KMS-11 (cell line): ENCODE results near the gene SORCS2.

Experiments
- H2AFZ ChIP-seq: fragments of 200-600 bp; sonication (generic); 2 replicates; pipeline ENCODE4 v1.6.1; 2016; ENCODE audit warnings: antibody characterized with exemption, mixed run types, low read depth
- H3K27ac ChIP-seq: fragments of 200-600 bp; sonication (generic); 2 replicates; pipeline ENCODE4 v1.6.1; 2016; ENCODE audit warnings: mild to moderate bottlenecking, mixed run types
- H3K27me3 ChIP-seq: fragments of 200-600 bp; sonication (generic); 2 replicates; pipeline ENCODE4 v1.6.1; 2017; ENCODE audit warnings: mild to moderate bottlenecking, low read depth, mixed run types, moderate library complexity; ENCODE audit not compliant: insufficient read depth
- H3K36me3 ChIP-seq: fragments of 200-600 bp; sonication (generic); 2 replicates; pipeline ENCODE4 v1.6.1; 2017; ENCODE audit warnings: mild to moderate bottlenecking, mixed run types; ENCODE audit not compliant: insufficient read depth
- H3K4me1 ChIP-seq: fragments of 200-600 bp; sonication (generic); 2 replicates; pipeline ENCODE4 v1.6.1; 2016; ENCODE audit warnings: mild to moderate bottlenecking, low read depth, mixed run types; ENCODE audit not compliant: poor library complexity, severe bottlenecking
- H3K4me2 ChIP-seq: fragments of 200-600 bp; sonication (generic); 2 replicates; pipeline ENCODE4 v1.7.0; 2016; ENCODE audit warnings: mild to moderate bottlenecking, mixed run types
- H3K4me3 ChIP-seq: fragments of 200-600 bp; sonication (generic); IDR thresholded peaks from 2 replicates; pipeline ENCODE4 v1.6.1; 2017; ENCODE audit warnings: low read depth, low read length, mixed read lengths; ENCODE audit not compliant: insufficient read depth
- H3K79me2 ChIP-seq: fragments of 200-600 bp; sonication (generic); 2 replicates; pipeline ENCODE4 v1.6.1; 2016; ENCODE audit warnings: low read depth, mixed run types; ENCODE audit not compliant: insufficient read depth
- H3K9ac ChIP-seq: fragments of 200-600 bp; sonication (generic); 2 replicates; pipeline ENCODE4 v1.6.1; 2016; ENCODE audit warnings: mild to moderate bottlenecking, mixed run types
- H4K20me1 ChIP-seq: fragments of 200-600 bp; sonication (generic); 2 replicates; pipeline ENCODE4 v1.6.1; 2016; ENCODE audit warnings: mild to moderate bottlenecking, mixed run types; ENCODE audit not compliant: insufficient read depth
- TF ChIP-seq, protein P1 (sequence below): fragments of 200-600 bp; sonication (generic); conservative IDR thresholded peaks from 2 replicates; pipeline ENCODE4 v1.6.1; 2017; ENCODE audit warnings: low read depth, mild to moderate bottlenecking, antibody characterized with exemption, low read length, moderate library complexity, mixed read lengths

SORCS2 gene

DNA sequence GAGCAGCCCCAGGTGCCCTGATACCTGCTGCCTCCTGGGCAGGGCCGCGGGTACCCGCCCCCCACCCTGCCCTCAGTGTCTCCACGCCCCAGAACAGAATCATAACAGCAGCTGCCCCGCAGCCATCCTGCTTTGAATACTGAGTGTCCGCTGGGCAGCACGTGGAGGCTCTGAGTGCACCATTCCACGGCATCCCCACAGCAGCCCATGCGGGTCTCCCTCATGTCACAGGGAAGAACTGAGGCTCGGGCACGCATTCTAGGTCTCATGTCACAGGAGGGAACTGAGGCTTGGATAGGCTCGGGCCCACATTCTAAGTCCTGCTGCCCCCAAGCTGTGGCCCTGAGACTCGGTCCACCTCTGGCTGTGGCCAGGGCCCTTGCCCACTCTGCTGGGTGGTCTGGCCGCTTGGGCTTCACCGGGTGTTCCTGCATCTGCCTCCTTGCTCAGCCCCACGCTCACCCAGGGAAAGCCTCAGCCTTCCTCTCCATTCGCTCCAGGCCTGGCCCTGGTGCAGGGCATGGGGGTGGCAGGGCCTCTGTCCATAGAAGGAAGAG, 464.0 kb downstream of the SORCS2 start:
- H4K20me1 ChIP-seq = no peaks in the 10 kb centered on the region
- no peak overlapping the region for H3K27ac ChIP-seq
- H2AFZ ChIP-seq = no peak overlapping the region
- H3K4me2 ChIP-seq = no peak overlapping the region
- TF ChIP-seq, protein P1, sequence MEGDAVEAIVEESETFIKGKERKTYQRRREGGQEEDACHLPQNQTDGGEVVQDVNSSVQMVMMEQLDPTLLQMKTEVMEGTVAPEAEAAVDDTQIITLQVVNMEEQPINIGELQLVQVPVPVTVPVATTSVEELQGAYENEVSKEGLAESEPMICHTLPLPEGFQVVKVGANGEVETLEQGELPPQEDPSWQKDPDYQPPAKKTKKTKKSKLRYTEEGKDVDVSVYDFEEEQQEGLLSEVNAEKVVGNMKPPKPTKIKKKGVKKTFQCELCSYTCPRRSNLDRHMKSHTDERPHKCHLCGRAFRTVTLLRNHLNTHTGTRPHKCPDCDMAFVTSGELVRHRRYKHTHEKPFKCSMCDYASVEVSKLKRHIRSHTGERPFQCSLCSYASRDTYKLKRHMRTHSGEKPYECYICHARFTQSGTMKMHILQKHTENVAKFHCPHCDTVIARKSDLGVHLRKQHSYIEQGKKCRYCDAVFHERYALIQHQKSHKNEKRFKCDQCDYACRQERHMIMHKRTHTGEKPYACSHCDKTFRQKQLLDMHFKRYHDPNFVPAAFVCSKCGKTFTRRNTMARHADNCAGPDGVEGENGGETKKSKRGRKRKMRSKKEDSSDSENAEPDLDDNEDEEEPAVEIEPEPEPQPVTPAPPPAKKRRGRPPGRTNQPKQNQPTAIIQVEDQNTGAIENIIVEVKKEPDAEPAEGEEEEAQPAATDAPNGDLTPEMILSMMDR = no peak
- H3K9ac ChIP-seq = no peak overlapping the region
- H3K27me3 ChIP-seq = no peaks in the 10 kb centered on the region
- no peaks in the 10 kb centered on the region for H3K79me2 ChIP-seq
- H3K4me1 ChIP-seq = no peaks in the 10 kb centered on the region
- H3K4me3 ChIP-seq = no peak overlapping the region
- H3K36me3 ChIP-seq = no peaks in the 10 kb centered on the region

DNA sequence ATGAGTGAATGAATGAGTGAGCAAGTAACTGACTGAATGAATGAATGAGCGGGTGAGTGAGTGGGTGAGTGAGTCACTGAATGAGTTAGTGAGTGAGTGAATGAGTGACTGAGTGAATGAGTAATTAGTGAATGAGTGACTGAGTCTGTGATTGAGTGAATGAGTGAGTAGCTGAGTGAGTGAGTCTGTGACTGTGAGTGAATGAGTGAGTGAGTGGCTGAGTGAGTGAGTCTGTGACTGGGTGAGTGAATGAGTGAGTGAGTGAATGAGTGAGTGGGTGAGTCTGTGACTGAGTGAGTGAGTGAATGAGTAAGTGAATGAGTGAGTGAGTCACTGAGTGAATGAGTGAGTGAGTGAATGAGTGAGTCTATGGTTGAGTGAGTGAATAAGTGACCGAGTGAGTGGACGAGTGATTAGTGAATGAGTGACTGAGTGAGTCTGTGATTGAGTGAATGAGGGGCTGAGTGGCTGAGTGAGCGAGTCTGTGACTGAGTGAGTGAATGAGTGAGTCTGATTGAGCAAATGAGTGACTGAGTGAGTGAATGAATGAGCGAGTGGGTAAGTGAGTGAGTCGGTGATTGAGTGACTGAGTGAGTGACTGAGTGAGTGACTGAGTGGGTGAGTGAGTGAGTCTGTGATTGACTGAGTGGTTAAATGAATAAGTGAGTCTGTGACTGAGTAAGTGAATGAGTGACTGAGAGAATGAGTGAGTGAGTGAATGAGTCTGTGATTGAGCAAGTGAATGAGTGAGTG, 465.4 kb downstream of the SORCS2 start:
- H3K4me3 ChIP-seq = no peak overlapping the region
- no peaks in the 10 kb centered on the region for H3K79me2 ChIP-seq
- no peak overlapping the region for H3K4me2 ChIP-seq
- no peaks in the 10 kb centered on the region for H3K36me3 ChIP-seq
- no peak overlapping the region for H3K27ac ChIP-seq
- H3K9ac ChIP-seq = no peak overlapping the region
- no peaks in the 10 kb centered on the region for H3K27me3 ChIP-seq
- no peak overlapping the region for H2AFZ ChIP-seq
- TF ChIP-seq, protein P1 = no peak
- H4K20me1 ChIP-seq = no peaks in the 10 kb centered on the region
- no peaks in the 10 kb centered on the region for H3K4me1 ChIP-seq

DNA sequence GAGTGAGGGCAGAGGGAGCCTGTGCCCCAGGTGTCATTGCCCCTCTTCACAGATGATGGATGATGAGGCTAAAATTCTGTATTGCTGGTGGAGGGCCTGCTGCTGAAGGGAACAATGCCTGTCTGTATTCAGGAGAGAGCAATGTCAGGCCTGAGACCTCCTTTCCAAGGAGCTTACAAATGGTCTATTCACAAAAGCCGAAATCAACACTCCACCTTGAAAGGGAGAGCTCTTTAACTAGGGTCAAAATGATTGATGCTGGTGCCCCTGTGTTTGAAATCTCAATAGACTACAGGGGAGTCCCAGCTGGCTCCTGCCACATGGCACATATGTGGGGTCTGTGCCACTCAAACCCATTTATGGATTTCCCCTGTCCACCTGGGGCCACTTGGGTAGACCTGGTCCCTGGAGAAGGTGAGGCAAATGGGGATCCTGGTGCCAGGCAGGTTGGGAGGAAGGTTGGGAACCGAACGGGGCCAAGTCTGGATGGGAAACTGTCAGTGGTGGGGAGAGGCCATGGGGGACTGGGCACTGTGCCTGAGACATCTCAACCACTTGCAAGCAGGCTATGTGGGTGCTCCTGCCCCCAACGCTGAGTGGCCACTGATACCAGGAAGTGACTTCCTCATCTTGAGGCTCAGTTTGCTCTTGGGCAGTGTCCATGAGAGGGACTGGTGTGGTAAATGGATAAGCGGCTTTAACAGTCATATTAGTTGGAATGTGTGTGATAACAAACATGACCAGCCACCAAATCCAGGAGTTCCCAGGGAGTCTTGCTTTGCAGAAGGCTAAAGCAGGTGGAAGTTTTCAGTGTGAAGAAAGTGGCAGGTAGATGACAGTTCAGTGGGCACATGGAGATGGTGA, 466.2 kb downstream of the SORCS2 start:
- Histone ChIP-seq H3K4me1 (no peaks in the 10 kb centered on the region), H2AFZ (no peak overlapping the region), H3K9ac (no peak overlapping the region), H3K4me2 (no peak overlapping the region), H3K27ac (no peak overlapping the region), H3K79me2 (no peaks in the 10 kb centered on the region), H4K20me1 (no peaks in the 10 kb centered on the region), H3K4me3 (no peak overlapping the region), H3K27me3 (no peaks in the 10 kb centered on the region), H3K36me3 (no peaks in the 10 kb centered on the region)
- TF ChIP-seq, protein P1 = no peak

DNA sequence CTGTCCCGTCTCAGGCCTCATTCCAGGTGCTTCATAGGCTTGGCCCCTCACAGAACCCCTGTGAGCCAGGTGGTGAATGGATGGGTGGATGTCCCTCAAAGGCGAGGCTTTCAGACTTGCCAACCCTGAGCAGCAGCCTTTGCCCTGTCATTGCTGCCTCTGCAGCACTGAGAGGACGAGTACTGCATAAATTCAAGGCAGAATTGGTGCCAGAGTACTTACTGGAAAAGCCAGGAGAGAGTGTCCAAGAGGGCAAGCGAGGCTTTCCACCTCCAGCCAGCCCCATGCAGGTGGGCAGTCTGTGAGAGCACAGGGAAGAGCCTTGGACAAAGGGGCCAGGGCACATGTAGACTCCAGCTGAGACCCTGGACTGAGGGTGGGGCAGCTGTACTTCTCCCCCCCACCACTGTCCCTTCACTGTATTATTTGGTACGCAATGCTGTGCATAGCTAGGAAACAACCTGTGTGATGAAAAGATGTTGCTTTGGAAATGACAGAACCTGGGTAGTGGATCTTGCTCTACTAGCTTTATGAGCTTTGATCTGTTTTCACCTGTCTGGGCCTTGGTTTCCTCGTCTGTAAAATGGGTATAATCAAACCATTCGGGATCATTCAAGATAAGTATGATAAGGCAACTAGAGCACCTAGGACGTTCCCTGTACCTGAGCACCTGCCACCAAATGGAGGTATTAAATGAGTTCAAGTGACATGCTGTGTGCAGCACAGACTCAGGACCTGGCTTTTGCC, 467.3 kb downstream of the SORCS2 start:
- no peaks in the 10 kb centered on the region for H3K4me1 ChIP-seq
- no peak overlapping the region for H2AFZ ChIP-seq
- H3K4me3 ChIP-seq = no peak overlapping the region
- H3K27ac ChIP-seq = no peak overlapping the region
- H3K79me2 ChIP-seq = no peaks in the 10 kb centered on the region
- no peaks in the 10 kb centered on the region for H3K36me3 ChIP-seq
- H3K27me3 ChIP-seq = no peaks in the 10 kb centered on the region
- H3K9ac ChIP-seq = no peak overlapping the region
- no peaks in the 10 kb centered on the region for H4K20me1 ChIP-seq
- no peak overlapping the region for H3K4me2 ChIP-seq
- TF ChIP-seq, protein P1 = no peak
